ENCODE measurements around the gene NELFB. TPM values are rescaled to one million over a fixed set of nuclear protein-coding genes. Genes with fewer than 3 reads are reported as not detected.

Gene NELFB
- total RNA-seq, 1 donor from 2014 or later, result 61.9 TPM

- H3K36me3 Mint-ChIP-seq, result no peaks in the 10 kb centered on the region
These were observed 25.0 kb upstream of the NELFB start for GRCh38 chr9:137229903-137230704.

GRCh38 chr9:137230705-137231371, 24.3 kb upstream of the NELFB start, which contains the start of gene SLC34A3:
Gene SLC34A3 (plus strand): TSS chr9:137230901. CDS start chr9:137231703, 802 bp downstream.
- Mint-ChIP-seq H3K27ac (no peak within 1 kb of the TSS), H3K27me3 (peaks cover 3% of the 10 kb centered on the region), H3K36me3 (no peaks in the 10 kb centered on the region), H3K4me3 (no peak within 1 kb of the TSS), H3K4me1 (ENCODE audit: unreplicated experiment) (peaks cover 5% of the 10 kb centered on the region), H3K9me3 (no peaks in the 10 kb centered on the region)
- no peak for TF ChIP-seq CTCF (conservative IDR thresholded peaks at IDR 0.05)
- DNase-seq (ENCODE audit: extremely low spot score, unreplicated experiment), result no peak

More at GRCh38 chr9:137229903-137230704, 25.0 kb upstream of the NELFB start:
- no peaks in the 10 kb centered on the region for H3K9me3 Mint-ChIP-seq
- H3K27me3 Mint-ChIP-seq, result peaks cover 3% of the 10 kb centered on the region
- TF ChIP-seq CTCF (conservative IDR thresholded peaks at IDR 0.05), result no peak
- H3K4me1 Mint-ChIP-seq (ENCODE audit: unreplicated experiment), result peaks cover 5% of the 10 kb centered on the region
- no peak overlapping the region for H3K4me3 Mint-ChIP-seq
- no peak overlapping the region for H3K27ac Mint-ChIP-seq
- DNase-seq (ENCODE audit: extremely low spot score, unreplicated experiment), result no peak

GRCh38 chr9:137231372-137232039, 23.6 kb upstream of the NELFB start:
- Mint-ChIP-seq H3K27ac (no peak overlapping the region), H3K36me3 (no peaks in the 10 kb centered on the region), H3K9me3 (no peaks in the 10 kb centered on the region), H3K4me1 (ENCODE audit: unreplicated experiment) (peaks cover 5% of the 10 kb centered on the region), H3K4me3 (no peak overlapping the region), H3K27me3 (peaks cover 3% of the 10 kb centered on the region)
- no peak for DNase-seq (ENCODE audit: extremely low spot score, unreplicated experiment)
- TF ChIP-seq CTCF (conservative IDR thresholded peaks at IDR 0.05), result no peak

- no peak overlapping the region for H3K4me3 Mint-ChIP-seq
- H3K27ac Mint-ChIP-seq, result no peak overlapping the region
- no peak for TF ChIP-seq CTCF (conservative IDR thresholded peaks at IDR 0.05)
- no peaks in the 10 kb centered on the region for H3K9me3 Mint-ChIP-seq
- peaks cover 3% of the 10 kb centered on the region for H3K27me3 Mint-ChIP-seq
- H3K36me3 Mint-ChIP-seq, result no peaks in the 10 kb centered on the region
- DNase-seq (ENCODE audit: extremely low spot score, unreplicated experiment), result no peak
- H3K4me1 Mint-ChIP-seq (ENCODE audit: unreplicated experiment), result peaks cover 5% of the 10 kb centered on the region
These were observed 23.0 kb upstream of the NELFB start for GRCh38 chr9:137232101-137232500.

- no peaks in the 10 kb centered on the region for H3K36me3 Mint-ChIP-seq
- H3K4me3 Mint-ChIP-seq, result no peak overlapping the region
- no peak for DNase-seq (ENCODE audit: extremely low spot score, unreplicated experiment)
- no peak overlapping the region for H3K27ac Mint-ChIP-seq
- H3K9me3 Mint-ChIP-seq, result no peaks in the 10 kb centered on the region
- peaks cover 2% of the 10 kb centered on the region for H3K27me3 Mint-ChIP-seq
- no peak for TF ChIP-seq CTCF (conservative IDR thresholded peaks at IDR 0.05)
- H3K4me1 Mint-ChIP-seq (ENCODE audit: unreplicated experiment), result peaks cover 3% of the 10 kb centered on the region
These were observed 22.6 kb upstream of the NELFB start for GRCh38 chr9:137232510-137232909.
